Kidney epithelial cell (primary cell): Measurements from ENCODE around the gene PDE6A. TPM values are rescaled to one million over a fixed set of nuclear protein-coding genes. Genes with fewer than 3 reads are reported as not detected.

Source experiments
- DNase-seq: peaks from one replicate; pipeline ENCODE4 v3.0.0-alpha.2; 2010; ENCODE audit warnings: low read depth
- H3K27me3 ChIP-seq: 2 replicates; pipeline ENCODE4 v1.6.0; 2011; ENCODE audit warnings: low read length; ENCODE audit not compliant: control insufficient read depth, insufficient read depth
- H3K36me3 ChIP-seq: 2 replicates; pipeline ENCODE4 v1.5.1; 2011; ENCODE audit warnings: low read length; ENCODE audit not compliant: control insufficient read depth, insufficient read depth
- H3K4me3 ChIP-seq: 2 replicates; pipeline ENCODE4 v1.5.1; 2011; ENCODE audit warnings: low read depth, mild to moderate bottlenecking, control low read depth, low read length
- CTCF ChIP-seq: IDR thresholded peaks from 2 replicates; pipeline ENCODE4 v1.5.1; 2011; ENCODE audit warnings: mild to moderate bottlenecking, moderate library complexity, low read length, control low read depth, inconsistent platforms; ENCODE audit not compliant: insufficient read depth, poor library complexity, severe bottlenecking
- total RNA-seq: library from RNA; depleted of rRNA; stranded (reverse); fragments of >200 nt; gene quantifications from 2 replicates; pipeline ENCODE4 v1.2.3, GENCODE V29; 2015

Gene PDE6A
- total RNA-seq, 1 donor from 2014 or later, result not detected

- DNase-seq, result no peak
- H3K36me3 ChIP-seq, result peaks cover 5% of the 10 kb centered on the region
- TF ChIP-seq CTCF, result no peak
- H3K27me3 ChIP-seq, result no peaks in the 10 kb centered on the region
- no peak overlapping the region for H3K4me3 ChIP-seq
Observed at GRCh38 chr5:149981206-149981605, 36.6 kb upstream of the PDE6A start.

GRCh38 chr5:149979896-149980295 lies 35.3 kb upstream of the PDE6A start:
- Histone ChIP-seq H3K4me3 (no peak overlapping the region), H3K36me3 (peaks cover 5% of the 10 kb centered on the region), H3K27me3 (no peaks in the 10 kb centered on the region)
- TF ChIP-seq CTCF, result no peak
- DNase-seq, result no peak

- no peak for DNase-seq
- no peak for TF ChIP-seq CTCF
- Histone ChIP-seq H3K4me3 (no peak overlapping the region), H3K36me3 (peaks cover 2% of the 10 kb centered on the region), H3K27me3 (no peaks in the 10 kb centered on the region)
Observed at GRCh38 chr5:149975409-149975808, 30.8 kb upstream of the PDE6A start.

- no peak for TF ChIP-seq CTCF
Observed at GRCh38 chr5:149969181-149969930, 24.8 kb upstream of the PDE6A start.

GRCh38 chr5:149966946-149967345 lies 22.4 kb upstream of the PDE6A start:
- TF ChIP-seq CTCF, result no peak
- no peaks in the 10 kb centered on the region for H3K27me3 ChIP-seq
- DNase-seq, result no peak
- no peak overlapping the region for H3K4me3 ChIP-seq
- no peaks in the 10 kb centered on the region for H3K36me3 ChIP-seq

More at GRCh38 chr5:149969181-149969930, 24.8 kb upstream of the PDE6A start:
- Histone ChIP-seq H3K36me3 (no peaks in the 10 kb centered on the region), H3K4me3 (no peak overlapping the region), H3K27me3 (no peaks in the 10 kb centered on the region)
- DNase-seq, result no peak

- no peak for TF ChIP-seq CTCF
- H3K4me3 ChIP-seq, result no peak overlapping the region
- no peaks in the 10 kb centered on the region for H3K27me3 ChIP-seq
- DNase-seq, result no peak
- no peaks in the 10 kb centered on the region for H3K36me3 ChIP-seq
Observed at GRCh38 chr5:149963729-149964128, 19.1 kb upstream of the PDE6A start.
